Measurements from ENCODE around the gene C20orf204. TPM values are rescaled to one million over a fixed set of nuclear protein-coding genes. Genes with fewer than 3 reads are reported as not detected.

C20orf204 gene
- total RNA-seq, 2 donors from 2014 or later = 4.0 to 4.1 TPM

DNA sequence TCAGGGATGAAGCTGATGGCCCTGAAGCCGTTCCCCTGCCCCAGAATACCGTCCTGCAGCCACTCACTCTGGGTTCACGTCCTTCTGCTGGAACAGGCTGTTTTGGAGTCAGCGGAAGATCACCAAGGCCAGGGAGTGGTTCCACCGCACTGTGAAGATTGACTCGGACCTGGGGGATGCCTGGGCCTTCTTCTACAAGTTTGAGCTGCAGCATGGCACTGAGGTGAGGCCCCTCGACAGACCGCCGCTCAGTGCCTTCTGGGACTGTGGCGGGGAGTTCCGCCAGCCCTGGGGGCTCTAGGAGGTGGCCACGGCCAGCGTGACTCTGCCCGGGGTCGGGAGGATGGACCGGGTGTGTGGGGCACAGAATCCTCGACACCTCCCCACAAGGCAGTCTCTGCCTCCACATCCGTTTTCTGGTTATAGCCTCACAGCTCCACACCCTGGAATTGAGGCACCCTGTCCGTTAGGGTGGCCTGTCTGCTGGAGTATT, 4.1 kb upstream of the C20orf204 start:
- Mint-ChIP-seq H3K4me3 (no peak overlapping the region), H3K9me3 (no peaks in the 10 kb centered on the region), H3K36me3 (ENCODE audit: low read depth) (peaks cover 53% of the 10 kb centered on the region), H3K27me3 (ENCODE audit: insufficient read depth) (peaks cover 1% of the 10 kb centered on the region), H3K27ac (no peak overlapping the region), H3K4me1 (peaks cover 30% of the 10 kb centered on the region)
- H3K27me3 ChIP-seq (ENCODE audit: control insufficient read depth, insufficient read depth, low read length, poor library complexity, severe bottlenecking) = no peaks in the 10 kb centered on the region
- H3K4me1 ChIP-seq (ENCODE audit: control insufficient read depth, insufficient read depth, low read length) = peaks cover 22% of the 10 kb centered on the region
- H3K36me3 ChIP-seq (ENCODE audit: control insufficient read depth, insufficient read depth, low read length) = peaks cover 35% of the 10 kb centered on the region
- no peaks in the 10 kb centered on the region for H3K9me3 ChIP-seq (ENCODE audit: control insufficient read depth, low read length)
- no peak overlapping the region for H3K4me3 ChIP-seq (ENCODE audit: low read length)
- no peak overlapping the region for H3K27ac ChIP-seq (ENCODE audit: low read depth, low read length)
- H3K9ac ChIP-seq (ENCODE audit: extremely low read depth, low read length, poor library complexity, severe bottlenecking) = no peak overlapping the region
- 95% methylated on average over 12 to 19 of the region's 19 CpGs for WGBS, 2 experiments (ENCODE audit: insufficient coverage in 1 of 2, insufficient read length in 1 of 2)
- no peak for DNase-seq
- TF ChIP-seq, protein P1, sequence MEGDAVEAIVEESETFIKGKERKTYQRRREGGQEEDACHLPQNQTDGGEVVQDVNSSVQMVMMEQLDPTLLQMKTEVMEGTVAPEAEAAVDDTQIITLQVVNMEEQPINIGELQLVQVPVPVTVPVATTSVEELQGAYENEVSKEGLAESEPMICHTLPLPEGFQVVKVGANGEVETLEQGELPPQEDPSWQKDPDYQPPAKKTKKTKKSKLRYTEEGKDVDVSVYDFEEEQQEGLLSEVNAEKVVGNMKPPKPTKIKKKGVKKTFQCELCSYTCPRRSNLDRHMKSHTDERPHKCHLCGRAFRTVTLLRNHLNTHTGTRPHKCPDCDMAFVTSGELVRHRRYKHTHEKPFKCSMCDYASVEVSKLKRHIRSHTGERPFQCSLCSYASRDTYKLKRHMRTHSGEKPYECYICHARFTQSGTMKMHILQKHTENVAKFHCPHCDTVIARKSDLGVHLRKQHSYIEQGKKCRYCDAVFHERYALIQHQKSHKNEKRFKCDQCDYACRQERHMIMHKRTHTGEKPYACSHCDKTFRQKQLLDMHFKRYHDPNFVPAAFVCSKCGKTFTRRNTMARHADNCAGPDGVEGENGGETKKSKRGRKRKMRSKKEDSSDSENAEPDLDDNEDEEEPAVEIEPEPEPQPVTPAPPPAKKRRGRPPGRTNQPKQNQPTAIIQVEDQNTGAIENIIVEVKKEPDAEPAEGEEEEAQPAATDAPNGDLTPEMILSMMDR (conservative IDR thresholded peaks at IDR 0.05) = no peak

- no peaks in the 10 kb centered on the region for H3K9me3 ChIP-seq (ENCODE audit: control insufficient read depth, low read length)
- H3K9me3 Mint-ChIP-seq = no peaks in the 10 kb centered on the region
- H3K4me1 ChIP-seq (ENCODE audit: control insufficient read depth, insufficient read depth, low read length) = peaks cover 22% of the 10 kb centered on the region
- 93 to 97% methylated on average over 18 to 31 of the region's 31 CpGs for WGBS, 2 experiments (ENCODE audit: insufficient coverage in 1 of 2, insufficient read length in 1 of 2)
- peaks cover 28% of the 10 kb centered on the region for H3K36me3 ChIP-seq (ENCODE audit: control insufficient read depth, insufficient read depth, low read length)
- H3K36me3 Mint-ChIP-seq (ENCODE audit: low read depth) = peaks cover 46% of the 10 kb centered on the region
- H3K4me3 Mint-ChIP-seq = no peak overlapping the region
- no peak overlapping the region for H3K27ac ChIP-seq (ENCODE audit: low read depth, low read length)
- H3K4me3 ChIP-seq (ENCODE audit: low read length) = no peak overlapping the region
- peaks cover 1% of the 10 kb centered on the region for H3K27me3 ChIP-seq (ENCODE audit: control insufficient read depth, insufficient read depth, low read length, poor library complexity, severe bottlenecking)
- H3K9ac ChIP-seq (ENCODE audit: extremely low read depth, low read length, poor library complexity, severe bottlenecking) = no peak overlapping the region
- TF ChIP-seq, protein P1 (conservative IDR thresholded peaks at IDR 0.05) = no peak
- no peak for DNase-seq
- H3K4me1 Mint-ChIP-seq = peaks cover 33% of the 10 kb centered on the region
- H3K27me3 Mint-ChIP-seq (ENCODE audit: insufficient read depth) = peaks cover 6% of the 10 kb centered on the region
- H3K27ac Mint-ChIP-seq = no peak overlapping the region
Measured at GRCh38 chr20:64032706-64033624, 3.0 kb upstream of the C20orf204 start.

GRCh38 chr20:64033981-64034493, 1.9 kb upstream of the C20orf204 start:
- no peak overlapping the region for H3K27ac ChIP-seq (ENCODE audit: low read depth, low read length)
- H3K27me3 ChIP-seq (ENCODE audit: control insufficient read depth, insufficient read depth, low read length, poor library complexity, severe bottlenecking) = peaks cover 10% of the 10 kb centered on the region
- TF ChIP-seq, protein P1 (conservative IDR thresholded peaks at IDR 0.05) = no peak
- H3K9me3 Mint-ChIP-seq = no peaks in the 10 kb centered on the region
- 92 to 94% methylated on average over 5 to 11 of the region's 11 CpGs for WGBS, 2 experiments (ENCODE audit: insufficient coverage in 1 of 2, insufficient read length in 1 of 2)
- H3K4me3 Mint-ChIP-seq = no peak overlapping the region
- peaks cover 23% of the 10 kb centered on the region for H3K36me3 ChIP-seq (ENCODE audit: control insufficient read depth, insufficient read depth, low read length)
- H3K4me1 Mint-ChIP-seq = peaks cover 33% of the 10 kb centered on the region
- peaks cover 6% of the 10 kb centered on the region for H3K27me3 Mint-ChIP-seq (ENCODE audit: insufficient read depth)
- no peak overlapping the region for H3K9ac ChIP-seq (ENCODE audit: extremely low read depth, low read length, poor library complexity, severe bottlenecking)
- no peak overlapping the region for H3K4me3 ChIP-seq (ENCODE audit: low read length)
- no peaks in the 10 kb centered on the region for H3K9me3 ChIP-seq (ENCODE audit: control insufficient read depth, low read length)
- DNase-seq = no peak
- H3K36me3 Mint-ChIP-seq (ENCODE audit: low read depth) = peaks cover 41% of the 10 kb centered on the region
- H3K27ac Mint-ChIP-seq = no peak overlapping the region
- peaks cover 22% of the 10 kb centered on the region for H3K4me1 ChIP-seq (ENCODE audit: control insufficient read depth, insufficient read depth, low read length)
